Prostate gland (tissue), 2 donors: ENCODE measurements around the gene ARRB1.

Source experiments
- CTCF ChIP-seq, 4 experiments: fragments of 200-600 bp in 2 of 4; fragments of 450-650 bp in 2 of 4; sonication (generic) in 2 of 4; IDR thresholded peaks; 1 replicate in 3 of 4; 2 replicates in 1 of 4; pipeline ENCODE4 v1.5.1; 2016 to 2019; ENCODE audit warnings: antibody characterized with exemption in 4 of 4, mild to moderate bottlenecking in 2 of 4, moderate library complexity in 2 of 4
- POLR2A ChIP-seq: fragments of 450-650 bp; IDR thresholded peaks from one replicate; pipeline ENCODE4 v1.6.1; 2016; ENCODE audit warnings: antibody characterized with exemption, mild to moderate bottlenecking
- POLR2AphosphoS5 ChIP-seq: sonication (generic); formaldehyde crosslinking; IDR thresholded peaks from one replicate; pipeline ENCODE4 v1.6.1; 2017; ENCODE audit warnings: antibody characterized with exemption

GRCh38 chr11:75277211-75277805 is 74.2 kb downstream of the ARRB1 start:
- TF ChIP-seq POLR2A = no peak
- TF ChIP-seq CTCF (IDR thresholded peaks at IDR 0.05) = no peak
- no peak for TF ChIP-seq POLR2AphosphoS5
